Activated CD8-positive, alpha-beta memory T cell treated with anti-CD3 and anti-CD28 coated beads for 4 hours (primary cell): ENCODE results near the gene DICER1.

Experiments
- DNase-seq, 2 donors: peaks; one replicate each; pipeline ENCODE4 v3.0.0-alpha.2; 2020; ENCODE audit warnings: low read depth in 2 of 2

DICER1 gene

GRCh38 chr14:95059126-95059525 is 98.2 kb downstream of the DICER1 start:
- DNase-seq: no peak

GRCh38 chr14:95058491-95058890 is 98.8 kb downstream of the DICER1 start:
- no peak for DNase-seq

DNA sequence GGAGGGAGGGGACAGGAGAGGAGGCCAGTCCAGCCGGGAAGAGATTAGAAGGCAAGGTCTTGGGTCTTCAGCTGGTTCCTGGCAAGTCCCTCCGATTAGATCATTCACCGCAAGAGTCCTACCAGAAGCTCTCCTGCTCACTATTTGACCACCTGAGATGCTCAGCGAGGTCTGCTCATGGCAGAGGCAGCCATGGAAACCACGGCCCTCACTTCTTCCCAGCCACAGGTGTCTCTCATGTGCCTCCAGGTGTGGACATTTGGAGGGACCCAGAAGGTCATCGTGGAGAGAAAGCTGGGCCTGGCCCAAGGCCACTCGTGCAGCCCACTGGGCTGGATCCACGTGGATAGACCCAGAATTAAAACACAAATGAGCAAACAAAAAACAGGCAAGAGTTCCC is 99.5 kb downstream of the DICER1 start:
- no peak for DNase-seq

GRCh38 chr14:95057147-95057546 is 100.2 kb downstream of the DICER1 start:
- no peak for DNase-seq

DNA sequence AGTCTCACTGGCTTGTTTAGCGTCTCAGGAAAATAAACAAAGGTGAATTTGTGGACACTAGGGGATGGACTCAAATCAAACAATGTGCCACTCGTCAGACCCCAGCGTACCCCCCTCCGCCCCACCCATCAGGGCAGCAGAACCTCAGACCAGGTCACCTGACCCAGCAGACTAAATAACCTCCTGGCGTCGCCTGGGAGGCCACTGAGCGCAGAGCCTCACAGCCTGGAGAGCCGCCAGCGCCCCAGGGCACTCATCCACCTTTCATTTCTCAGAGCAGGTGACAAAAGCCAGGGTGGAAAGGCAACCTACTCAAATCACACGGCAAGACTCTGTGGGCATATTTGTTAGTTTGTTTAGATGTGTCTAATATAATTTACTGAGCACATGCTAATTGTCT is 100.9 kb downstream of the DICER1 start:
- DNase-seq: no peak

DNA sequence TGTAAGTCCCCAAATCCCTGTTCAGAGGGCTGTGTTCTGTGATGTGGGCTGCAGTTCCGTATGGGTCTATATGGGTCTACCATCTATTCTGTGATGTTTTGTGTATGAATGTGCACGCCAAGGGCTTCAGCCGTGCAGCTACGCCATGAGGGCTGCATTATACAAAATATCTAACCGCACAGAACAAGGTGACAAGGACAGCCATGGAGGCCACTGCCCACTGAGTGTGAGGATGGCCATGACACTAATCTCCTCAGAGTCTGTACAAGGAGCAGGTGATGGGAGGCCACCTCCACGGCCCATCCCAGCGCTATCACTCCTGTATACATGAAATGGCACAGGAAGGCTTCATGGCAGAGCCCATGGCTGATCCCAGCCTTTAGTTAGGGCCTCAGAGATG is 102.0 kb downstream of the DICER1 start:
- DNase-seq: no peak

GRCh38 chr14:95054346-95055280 is 102.7 kb downstream of the DICER1 start:
- DNase-seq: no peak

- no peak for DNase-seq
Measured at GRCh38 chr14:95052016-95052585, 105.2 kb downstream of the DICER1 start.

DNA sequence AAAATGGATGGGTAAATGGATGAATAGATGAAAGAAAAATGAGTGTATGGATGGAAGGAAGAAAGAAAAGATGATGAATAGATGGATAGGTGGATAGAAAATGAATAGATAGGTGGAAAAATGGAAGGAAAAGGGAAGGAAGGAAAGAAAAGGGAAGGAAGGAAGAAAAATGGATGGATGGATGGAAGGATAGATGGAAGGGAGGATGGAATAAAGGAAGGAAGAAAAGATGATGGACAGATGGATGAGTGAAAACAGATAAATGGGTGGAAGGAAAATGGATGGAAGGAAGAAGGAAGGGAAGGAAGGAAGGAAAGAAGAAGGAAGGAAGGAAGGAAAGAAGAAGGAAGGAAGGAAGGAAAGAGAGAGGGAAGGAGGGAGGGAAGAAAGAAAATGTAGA is 107.4 kb downstream of the DICER1 start:
- no peak for DNase-seq

DNA sequence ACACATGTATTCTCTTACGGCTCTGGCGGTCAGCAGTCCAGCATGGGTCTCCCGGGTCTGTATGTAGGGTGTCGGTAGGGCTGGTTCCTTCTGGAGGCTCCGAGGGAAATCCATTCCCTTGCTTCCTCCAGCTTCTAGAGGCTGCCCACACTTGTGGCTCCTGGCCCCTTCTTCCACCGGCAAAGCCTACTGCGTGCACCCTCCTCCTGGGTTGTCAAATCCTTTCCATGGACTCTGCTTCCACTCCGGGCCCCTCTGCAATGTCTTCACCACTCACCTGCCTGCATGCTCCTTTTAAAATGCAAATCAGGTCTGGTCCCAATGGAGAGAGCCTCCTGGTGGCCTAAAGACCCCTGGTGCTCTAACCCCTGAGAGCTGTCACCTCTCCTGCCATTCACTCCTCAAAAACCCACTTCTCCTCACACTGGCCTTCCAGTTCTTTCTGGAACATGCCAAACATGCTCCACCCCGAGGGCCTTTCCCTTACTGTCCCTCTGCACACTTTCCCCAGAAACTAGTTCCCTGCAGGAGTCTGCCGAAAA is 108.5 kb downstream of the DICER1 start:
- DNase-seq: no peak

- DNase-seq: no peak
Measured at GRCh38 chr14:95047754-95048153, 109.6 kb downstream of the DICER1 start.

- DNase-seq: no peak
Measured at GRCh38 chr14:95046711-95047681, 110.3 kb downstream of the DICER1 start.

DNA sequence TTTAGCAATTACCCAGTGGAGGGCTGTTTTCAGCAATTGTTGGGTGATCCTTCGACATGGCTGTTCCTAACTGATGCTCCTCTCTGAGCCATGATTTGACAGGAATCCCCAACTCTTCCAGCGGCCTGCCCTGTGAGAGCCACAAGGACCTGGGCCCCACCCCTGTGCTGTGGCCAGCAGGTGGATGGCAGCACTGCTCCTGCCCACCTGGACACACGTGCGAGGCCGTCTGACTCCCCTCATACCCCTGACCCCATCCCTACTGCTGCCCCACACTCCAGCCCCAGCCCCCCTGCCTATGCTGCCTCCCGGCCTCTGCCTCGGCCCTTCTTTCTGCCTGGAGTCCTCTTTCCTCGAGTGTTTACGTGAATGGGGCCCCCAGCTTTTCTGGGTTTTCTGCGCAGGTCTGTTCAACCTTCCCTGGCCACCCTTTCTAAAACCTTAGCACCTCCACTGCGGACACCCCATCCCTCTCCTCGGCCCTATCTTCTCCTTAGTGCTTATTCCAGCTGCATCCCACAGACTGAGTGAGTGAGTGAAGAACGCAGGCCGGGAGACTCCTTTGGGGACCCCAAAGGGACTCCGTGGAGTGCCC is 111.4 kb downstream of the DICER1 start:
- no peak for DNase-seq

DNA sequence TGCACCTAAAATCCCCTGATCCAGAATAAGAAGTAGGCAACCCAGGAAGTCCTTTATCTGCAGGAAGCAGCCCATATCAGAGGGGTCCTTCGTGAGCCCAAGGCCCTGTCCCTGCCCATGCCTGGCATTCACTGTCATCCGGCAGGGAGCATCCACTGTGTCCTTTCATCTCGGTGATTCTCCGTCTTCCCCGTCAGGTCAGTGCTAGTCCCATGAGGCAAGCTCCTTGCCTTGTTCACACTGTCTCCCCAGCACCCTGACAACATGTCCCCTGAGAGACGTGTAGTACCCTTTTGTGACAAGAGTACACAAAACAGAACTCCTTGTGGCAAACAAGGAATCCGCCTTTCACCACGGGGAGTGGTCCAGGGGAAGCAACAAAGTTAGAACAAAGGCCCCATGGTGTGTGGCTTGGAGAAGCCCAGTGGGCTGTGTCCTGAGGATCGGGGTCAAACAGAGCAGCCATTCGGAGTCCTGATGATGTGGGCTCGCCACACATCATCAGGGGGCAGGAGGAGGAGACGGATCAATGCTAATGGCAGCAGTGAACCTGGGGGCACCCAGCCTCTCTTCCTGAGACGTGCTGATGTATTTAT is 112.1 kb downstream of the DICER1 start:
- DNase-seq: no peak

GRCh38 chr14:95044463-95045105 is 112.7 kb downstream of the DICER1 start:
- DNase-seq: no peak

- no peak for DNase-seq
Measured at GRCh38 chr14:95043732-95044462, 113.4 kb downstream of the DICER1 start.

GRCh38 chr14:95043314-95043713 is 114.0 kb downstream of the DICER1 start:
- no peak for DNase-seq

GRCh38 chr14:95041477-95042020 is 115.8 kb downstream of the DICER1 start:
- DNase-seq: no peak

DNA sequence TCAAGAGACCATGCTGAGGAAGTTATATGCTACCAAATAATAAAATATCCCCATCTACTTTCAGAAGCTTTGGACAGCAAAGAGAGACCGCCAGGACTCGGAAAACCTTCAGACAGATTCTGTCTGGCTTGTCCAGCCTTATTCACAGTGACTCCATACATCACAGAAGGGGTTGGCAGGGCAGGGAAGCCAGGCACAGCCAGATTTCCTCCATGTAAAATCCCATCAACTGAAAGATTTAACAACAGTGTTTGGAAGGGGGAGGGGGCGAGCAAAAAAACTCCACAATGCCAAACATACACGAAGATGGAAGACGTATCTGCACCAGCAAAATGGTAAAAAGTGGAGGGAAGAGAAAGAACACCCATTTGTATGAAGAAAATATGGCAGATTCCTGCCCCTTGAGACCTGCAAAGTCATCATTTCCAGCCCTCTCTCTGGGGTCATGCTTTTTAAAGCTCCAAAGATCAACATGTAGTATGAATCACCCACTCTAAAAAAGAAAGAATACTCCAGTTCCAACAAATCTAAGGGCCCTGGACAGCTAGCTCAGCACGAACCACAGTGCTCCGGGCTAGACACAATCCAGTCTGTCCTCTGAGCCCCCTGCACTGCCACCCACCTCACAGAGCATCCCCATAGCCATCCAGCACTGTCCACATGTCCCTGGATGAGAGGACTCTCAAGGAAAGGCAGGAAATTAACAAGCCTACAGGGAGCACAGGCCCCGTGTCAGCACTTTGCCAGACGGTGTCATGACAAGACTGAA is 116.4 kb downstream of the DICER1 start:
- DNase-seq: no peak
